ENCODE data around the gene CEP112. TPM values are rescaled to one million over a fixed set of nuclear protein-coding genes. Genes with fewer than 3 reads are reported as not detected.

The CEP112 gene
- total RNA-seq, 1 experiment from 2014 or later, result 5.4 TPM

GRCh38 chr17:65749479-65749878 is 442.5 kb downstream of the CEP112 start:
- Mint-ChIP-seq H3K27ac (ENCODE audit: unreplicated experiment) (no peak overlapping the region), H3K4me1 (ENCODE audit: low read depth, unreplicated experiment) (peaks cover 17% of the 10 kb centered on the region), H3K27me3 (ENCODE audit: unreplicated experiment) (no peaks in the 10 kb centered on the region), H3K4me3 (ENCODE audit: low read depth, unreplicated experiment) (no peak overlapping the region), H3K36me3 (ENCODE audit: insufficient read depth, unreplicated experiment) (peaks cover 4% of the 10 kb centered on the region), H3K9me3 (ENCODE audit: low read depth, unreplicated experiment) (no peaks in the 10 kb centered on the region)
- DNase-seq, result no peak
- intact Hi-C loops (cut with micrococcal nuclease; ENCODE audit: unreplicated experiment), result no loop called here
- CTCF ChIA-PET, result no interaction called here
- TF ChIP-seq CTCF (IDR thresholded peaks at IDR 0.05; ENCODE audit: unreplicated experiment), result no peak
- no TSS peak for BruUV-seq (replicated peaks)

- Mint-ChIP-seq H3K4me1 (ENCODE audit: low read depth, unreplicated experiment) (no peaks in the 10 kb centered on the region), H3K4me3 (ENCODE audit: low read depth, unreplicated experiment) (no peak overlapping the region), H3K9me3 (ENCODE audit: low read depth, unreplicated experiment) (no peaks in the 10 kb centered on the region), H3K36me3 (ENCODE audit: insufficient read depth, unreplicated experiment) (no peaks in the 10 kb centered on the region), H3K27ac (ENCODE audit: unreplicated experiment) (no peak overlapping the region), H3K27me3 (ENCODE audit: unreplicated experiment) (no peaks in the 10 kb centered on the region)
- no peak for DNase-seq
- no TSS peak for BruUV-seq (replicated peaks)
- intact Hi-C loops (cut with micrococcal nuclease; ENCODE audit: unreplicated experiment), result no loop called here
- CTCF ChIA-PET, result no interaction called here
- no peak for TF ChIP-seq CTCF (IDR thresholded peaks at IDR 0.05; ENCODE audit: unreplicated experiment)
Measured at GRCh38 chr17:65745241-65745640, 446.7 kb downstream of the CEP112 start.

GRCh38 chr17:65743308-65743655 is 448.7 kb downstream of the CEP112 start:
- Mint-ChIP-seq H3K27ac (ENCODE audit: unreplicated experiment) (no peak overlapping the region), H3K4me1 (ENCODE audit: low read depth, unreplicated experiment) (no peaks in the 10 kb centered on the region), H3K36me3 (ENCODE audit: insufficient read depth, unreplicated experiment) (no peaks in the 10 kb centered on the region), H3K27me3 (ENCODE audit: unreplicated experiment) (no peaks in the 10 kb centered on the region), H3K9me3 (ENCODE audit: low read depth, unreplicated experiment) (no peaks in the 10 kb centered on the region), H3K4me3 (ENCODE audit: low read depth, unreplicated experiment) (no peak overlapping the region)
- CTCF ChIA-PET, result no interaction called here
- no peak for DNase-seq
- intact Hi-C loops (cut with micrococcal nuclease; ENCODE audit: unreplicated experiment), result no loop called here
- TF ChIP-seq CTCF (IDR thresholded peaks at IDR 0.05; ENCODE audit: unreplicated experiment), result no peak
- BruUV-seq (replicated peaks), result no TSS peak

GRCh38 chr17:65742403-65743307 is 449.3 kb downstream of the CEP112 start:
- no peak for DNase-seq
- Mint-ChIP-seq H3K27ac (ENCODE audit: unreplicated experiment) (no peak overlapping the region), H3K4me1 (ENCODE audit: low read depth, unreplicated experiment) (no peaks in the 10 kb centered on the region), H3K9me3 (ENCODE audit: low read depth, unreplicated experiment) (no peaks in the 10 kb centered on the region), H3K36me3 (ENCODE audit: insufficient read depth, unreplicated experiment) (no peaks in the 10 kb centered on the region), H3K4me3 (ENCODE audit: low read depth, unreplicated experiment) (no peak overlapping the region), H3K27me3 (ENCODE audit: unreplicated experiment) (no peaks in the 10 kb centered on the region)
- TF ChIP-seq CTCF (IDR thresholded peaks at IDR 0.05; ENCODE audit: unreplicated experiment), result no peak
- no TSS peak for BruUV-seq (replicated peaks)
- CTCF ChIA-PET, result interaction anchor here (1.1 kb wide), 1 partner anchor 15 kb away, joined by 4 read pairs; no protein-coding TSS in a partner anchor
- intact Hi-C loops (cut with micrococcal nuclease; ENCODE audit: unreplicated experiment), result no loop called here

Data from Calu3 (cell line).